T-helper 22 cell (primary cell): ENCODE data around the gene PRUNE1.

Experiments
- DNase-seq: peaks from one replicate; pipeline ENCODE4 v3.0.0-alpha.2; 2020; ENCODE audit warnings: low read depth

Gene PRUNE1

GRCh38 chr1:151051356-151052009 is 43.2 kb downstream of the PRUNE1 start:
- no peak for DNase-seq

DNA sequence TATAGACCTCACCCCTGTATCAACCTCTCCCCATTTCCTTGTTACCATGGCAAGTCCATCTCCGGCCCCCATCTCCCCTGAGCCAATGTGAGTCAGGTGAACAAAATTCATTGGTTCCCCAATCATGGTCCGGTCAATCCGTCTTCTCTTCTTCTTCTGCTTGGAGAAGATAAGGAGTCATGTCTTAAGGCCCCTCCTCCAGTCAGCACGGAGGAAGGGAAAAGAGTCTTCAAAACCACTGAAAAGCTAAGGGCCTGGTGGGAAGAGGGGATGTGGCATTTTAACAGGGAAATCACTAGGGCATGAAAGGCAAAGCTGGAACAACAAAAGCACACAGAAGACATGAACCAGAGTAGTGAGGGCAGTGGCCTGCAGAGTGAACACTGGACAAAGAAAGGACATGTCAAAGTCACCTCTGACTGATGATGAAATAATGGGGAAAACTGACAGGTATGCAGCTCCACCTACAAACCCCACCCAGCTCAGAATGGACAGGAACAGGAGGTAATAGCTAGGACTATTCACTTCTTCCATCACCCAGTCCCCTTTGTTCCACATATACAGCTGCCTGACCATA is 46.8 kb downstream of the PRUNE1 start:
- no peak for DNase-seq

- no peak for DNase-seq
Observed at GRCh38 chr1:151055581-151055980, 47.3 kb downstream of the PRUNE1 start.

GRCh38 chr1:151056149-151056548 is 47.9 kb downstream of the PRUNE1 start:
- no peak for DNase-seq

DNA sequence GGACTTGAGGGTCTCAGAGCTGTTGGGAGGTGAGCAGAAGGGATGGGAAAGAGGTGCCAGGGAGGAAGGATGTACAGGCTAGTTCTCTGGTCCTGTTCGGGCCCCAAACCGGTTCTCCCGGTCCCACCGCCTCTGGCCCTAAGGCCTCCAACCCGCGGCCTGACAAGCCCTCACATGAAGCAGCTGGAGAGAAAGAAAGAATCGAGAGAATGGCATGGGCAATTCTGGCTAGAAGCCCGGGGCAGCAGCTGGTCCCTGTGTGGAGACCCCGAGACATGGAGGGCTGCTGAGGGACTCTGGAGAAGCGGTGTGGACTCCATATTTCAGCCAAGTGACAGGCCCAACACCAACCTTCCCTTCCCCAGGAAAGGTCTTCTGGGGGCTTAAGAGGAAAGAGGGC is 50.4 kb downstream of the PRUNE1 start:
- no peak for DNase-seq

- DNase-seq, result peak; percentile 72
Observed at GRCh38 chr1:151059109-151060006, 51.1 kb downstream of the PRUNE1 start, which contains the start of gene CDC42SE1. Gene CDC42SE1 (minus strand): TSS chr1:151059622. CDS start chr1:151055730, 3,892 bp downstream.

DNA sequence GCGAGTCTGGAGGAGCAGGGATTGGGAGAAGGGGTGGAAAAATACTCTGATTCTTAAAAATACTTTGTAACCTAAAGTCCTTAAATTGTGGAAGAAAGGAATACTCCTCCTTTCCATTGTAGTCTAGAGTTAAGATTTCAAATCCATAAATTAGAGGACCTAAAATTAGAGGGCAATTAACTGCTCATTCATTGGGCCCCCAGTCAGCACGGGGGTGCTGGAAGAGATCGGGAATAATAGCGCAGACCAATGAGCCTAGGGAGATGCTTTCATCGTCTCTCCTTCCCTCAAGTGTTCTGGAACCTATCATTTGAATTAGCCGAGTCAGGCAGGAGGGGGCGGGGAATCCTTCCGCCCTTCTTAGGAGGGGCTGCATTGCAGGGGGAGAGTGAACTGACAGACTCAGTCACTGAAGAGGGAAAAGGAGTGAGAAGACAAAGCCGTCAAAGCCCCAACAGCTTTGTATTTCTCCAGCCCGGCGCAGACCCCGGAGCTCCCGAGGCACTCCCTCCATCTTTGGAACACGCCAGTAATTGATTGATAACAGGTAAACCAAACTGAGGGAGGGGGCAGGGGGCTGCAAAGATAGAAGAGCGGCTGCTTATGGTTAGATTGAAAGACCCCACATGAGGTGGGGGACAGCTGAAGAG is 51.9 kb downstream of the PRUNE1 start, which contains the start of gene MLLT11:
TSS of gene MLLT11 (plus strand) at position 391 of the 650 bp plus-strand sequence. CDS start 6,828 bp downstream, outside the sequence.
- no peak for DNase-seq

DNA sequence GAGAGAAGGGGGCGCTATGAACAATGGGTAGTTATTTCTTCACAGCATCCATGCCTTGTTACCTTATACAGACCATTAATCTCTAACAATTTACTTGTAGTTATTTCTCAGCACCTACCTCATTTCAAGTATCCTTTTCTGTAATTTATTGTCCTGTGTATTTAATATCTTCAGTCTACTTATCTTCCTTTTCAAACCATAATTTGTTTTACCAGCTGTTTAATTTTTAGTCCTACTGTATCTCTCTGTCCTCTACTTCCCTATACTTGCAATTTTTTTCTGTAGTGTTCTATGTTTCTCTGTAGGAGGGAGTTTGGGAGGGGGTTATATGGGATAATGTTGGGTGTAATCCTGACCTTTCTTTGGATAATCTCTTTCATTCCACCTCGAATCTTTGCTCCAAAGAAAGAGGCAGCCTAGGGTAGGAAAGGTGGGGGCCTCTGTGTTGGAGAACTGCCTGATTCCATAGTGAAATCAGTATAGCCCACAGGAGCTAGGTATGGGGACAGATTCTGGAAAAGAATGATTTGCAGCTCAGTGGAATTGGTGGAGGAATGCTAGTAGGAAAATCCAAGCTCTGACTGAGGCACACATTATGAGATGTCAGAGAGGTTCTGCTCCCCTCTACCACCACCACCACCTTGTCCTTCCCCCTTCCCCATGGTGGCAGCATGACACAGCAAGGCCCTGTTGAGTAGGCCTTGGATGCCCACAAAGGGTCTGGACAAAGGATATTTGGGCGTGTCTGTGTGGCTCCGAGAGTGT is 52.6 kb downstream of the PRUNE1 start:
- no peak for DNase-seq

DNA sequence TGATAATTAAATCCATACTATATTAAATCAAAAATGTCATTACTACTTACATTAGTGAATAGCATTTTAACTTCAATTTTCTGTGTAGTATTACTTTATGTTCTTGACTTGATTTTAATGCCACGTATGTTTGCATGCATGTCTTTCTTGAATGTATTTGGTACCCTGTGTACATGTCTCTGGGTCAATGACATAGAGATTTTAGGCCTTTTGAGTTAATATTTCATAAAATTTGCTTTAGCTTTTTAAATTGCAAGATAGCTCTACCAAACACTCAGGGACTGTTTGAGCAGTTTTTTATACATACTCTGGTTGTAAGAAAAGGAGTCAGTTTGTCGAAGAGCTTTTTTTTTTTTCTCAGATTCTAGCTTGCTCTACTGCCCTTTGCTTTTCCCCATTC is 53.5 kb downstream of the PRUNE1 start:
- no peak for DNase-seq

DNA sequence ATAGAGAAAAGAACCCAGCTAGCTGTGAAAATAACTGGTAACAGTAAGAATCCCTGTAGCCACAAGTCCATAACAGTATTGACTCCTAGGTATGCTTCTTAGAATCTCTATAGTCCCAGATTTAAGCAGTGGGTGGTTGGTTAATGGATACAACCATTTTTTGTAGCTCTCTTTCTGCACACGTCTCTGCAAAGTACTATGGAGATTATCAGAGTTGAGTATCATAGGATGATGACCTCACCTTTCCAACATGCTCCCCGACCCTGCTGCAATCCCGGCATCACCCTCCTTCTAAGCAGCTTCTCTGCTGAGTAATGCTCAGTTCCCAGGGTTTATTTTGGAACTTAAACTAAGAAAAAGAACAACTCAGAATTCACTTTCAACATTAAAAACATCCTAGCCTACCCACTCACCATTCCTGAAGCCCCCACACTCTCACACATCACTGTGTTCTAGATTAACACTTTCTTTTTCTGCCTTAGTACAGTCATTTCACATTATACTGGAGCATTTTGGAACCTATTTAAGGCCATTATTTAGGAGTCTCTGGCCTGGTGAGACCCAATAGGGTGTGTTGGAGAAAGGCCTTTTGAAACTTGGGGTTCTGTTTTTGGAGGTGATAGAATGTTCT is 54.6 kb downstream of the PRUNE1 start:
- DNase-seq, result no peak

GRCh38 chr1:151065089-151065645 is 56.9 kb downstream of the PRUNE1 start:
- DNase-seq, result no peak

DNA sequence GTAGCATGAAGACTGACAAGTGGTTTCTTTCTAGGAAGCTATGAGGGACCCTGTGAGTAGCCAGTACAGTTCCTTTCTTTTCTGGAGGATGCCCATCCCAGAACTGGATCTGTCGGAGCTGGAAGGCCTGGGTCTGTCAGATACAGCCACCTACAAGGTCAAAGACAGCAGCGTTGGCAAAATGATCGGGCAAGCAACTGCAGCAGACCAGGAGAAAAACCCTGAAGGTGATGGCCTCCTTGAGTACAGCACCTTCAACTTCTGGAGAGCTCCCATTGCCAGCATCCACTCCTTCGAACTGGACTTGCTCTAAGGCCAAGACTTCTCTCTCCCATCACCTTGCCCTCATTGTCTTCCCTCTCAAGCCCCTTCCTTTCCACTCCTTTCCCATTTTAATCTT is 58.9 kb downstream of the PRUNE1 start:
- DNase-seq, result no peak

GRCh38 chr1:151069103-151069486 is 60.8 kb downstream of the PRUNE1 start:
- DNase-seq, result no peak

- peak; percentile 79 for DNase-seq
Observed at GRCh38 chr1:151070474-151071276, 62.4 kb downstream of the PRUNE1 start, which contains the start of gene GABPB2. Gene GABPB2 (plus strand): TSS chr1:151070761. CDS start chr1:151088190, 17,429 bp downstream.

DNA sequence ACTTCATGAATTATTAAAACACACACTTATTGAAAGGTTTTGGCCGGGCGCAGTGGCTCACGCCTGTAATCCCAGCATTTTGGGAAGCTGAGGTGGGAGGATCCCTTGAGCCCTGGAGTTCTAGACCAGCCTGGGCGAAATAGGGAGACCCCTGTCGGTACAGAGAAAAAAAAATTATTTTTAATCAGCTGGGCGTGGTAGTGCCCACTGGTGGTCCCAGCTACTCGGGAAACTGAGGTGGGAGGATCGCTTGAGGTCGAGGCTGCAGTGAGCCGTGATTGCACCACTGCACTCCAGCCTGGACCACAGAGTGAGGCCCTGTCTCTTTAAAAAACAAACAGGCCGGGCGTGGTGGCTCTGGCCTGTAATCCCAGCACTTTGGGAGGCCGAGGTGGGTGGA is 64.0 kb downstream of the PRUNE1 start:
- no peak for DNase-seq
